HL-60/S4 treated with phorbol 12-myristate 13-acetate at 8.2 ng/mL for 4 days and 3 days (cell line): ENCODE results near the gene SPTLC2.

Experiments used
- in situ Hi-C: fragments of 300-500 bp; cut with MboI; formaldehyde crosslinking; loops from 2 replicates; pipeline ENCODE4 v1.15.0; 2022; ENCODE audit warnings: low sequenced_read_pairs

Gene SPTLC2

GRCh38 chr14:77473921-77474320 is 142.5 kb downstream of the SPTLC2 start:
- in situ Hi-C loops = loop anchor here (25.0 kb wide), 1 partner anchor 238 kb away; the partner anchor contains the start of genes ALKBH1 and SLIRP

DNA sequence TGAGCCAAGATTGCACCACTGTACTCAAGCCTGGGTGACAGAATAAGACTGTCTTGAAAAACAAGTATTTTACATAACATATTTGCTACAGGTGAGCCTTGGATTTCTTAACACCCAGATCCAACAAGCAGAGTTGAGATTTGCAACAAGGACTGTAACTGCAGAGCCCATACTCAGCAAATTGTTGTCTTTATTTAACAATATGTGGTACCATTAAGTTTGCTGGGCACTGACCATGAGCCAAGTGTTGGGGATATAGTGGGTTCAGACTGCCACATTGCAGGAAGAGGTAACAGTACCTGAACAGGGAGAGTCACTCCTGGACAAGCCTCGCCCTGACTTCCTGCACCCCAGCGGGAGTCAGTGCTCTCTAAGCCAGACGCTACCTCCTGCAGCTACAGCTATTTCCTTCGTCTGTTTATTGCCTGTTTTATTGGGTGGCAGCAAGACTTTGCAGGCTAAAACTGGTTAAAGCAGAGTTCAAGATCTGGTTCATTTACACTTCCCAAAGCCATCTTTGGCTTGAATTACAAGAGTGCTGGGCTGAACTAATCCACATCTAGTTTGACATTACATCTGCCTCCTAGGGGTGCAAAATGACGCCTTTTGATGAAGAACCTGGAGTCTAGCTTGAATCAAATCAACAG is 146.1 kb downstream of the SPTLC2 start:
- in situ Hi-C loops = loop anchor here (25.0 kb wide), 1 partner anchor 242 kb away; the partner anchor contains the start of genes ALKBH1 and SLIRP

- in situ Hi-C loops = loop anchor here (25.0 kb wide), 1 partner anchor 243 kb away; the partner anchor contains the start of genes ALKBH1 and SLIRP
Measured at GRCh38 chr14:77469539-77469938, 146.9 kb downstream of the SPTLC2 start.

DNA sequence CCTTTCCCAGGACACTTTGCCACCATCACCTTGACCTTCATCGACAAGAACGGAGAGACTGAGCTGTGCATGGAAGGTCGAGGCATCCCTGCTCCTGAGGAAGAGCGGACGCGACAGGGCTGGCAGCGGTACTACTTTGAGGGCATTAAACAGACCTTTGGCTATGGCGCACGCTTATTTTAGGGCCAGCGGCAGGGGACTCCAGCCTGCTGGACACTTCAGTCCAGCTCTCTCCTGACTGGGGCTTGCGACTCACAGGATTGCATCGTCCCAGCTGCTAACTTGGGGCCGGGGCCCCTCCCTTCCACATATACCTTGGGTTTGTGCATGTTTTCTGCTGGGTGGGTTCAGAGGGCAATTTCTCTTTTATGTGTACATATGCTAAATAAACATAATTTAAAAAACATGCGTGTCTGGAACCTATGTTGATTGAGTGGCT is 147.4 kb downstream of the SPTLC2 start:
- in situ Hi-C loops = loop anchor here (25.0 kb wide), 1 partner anchor 243 kb away; the partner anchor contains the start of genes ALKBH1 and SLIRP

DNA sequence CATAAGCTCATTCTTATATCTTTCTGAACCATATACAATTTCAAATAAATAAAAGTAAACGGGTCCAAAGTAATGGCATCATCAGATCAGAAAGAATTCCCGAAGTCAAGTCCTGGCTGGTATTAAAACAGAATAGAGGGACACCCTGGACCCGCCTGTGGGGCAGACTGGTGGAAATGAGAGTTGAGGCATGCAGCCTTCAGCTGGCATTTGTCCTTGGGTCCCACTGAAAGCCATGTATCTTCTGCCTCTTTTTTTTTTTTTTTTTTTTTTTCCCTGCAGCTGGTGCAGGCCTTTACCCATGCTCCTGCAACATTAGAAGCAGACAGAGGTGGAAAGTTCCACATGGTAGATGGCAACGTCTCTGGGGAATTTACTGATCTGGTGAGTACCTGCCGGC is 148.6 kb downstream of the SPTLC2 start:
- in situ Hi-C loops = loop anchor here (25.0 kb wide), 1 partner anchor 244 kb away; the partner anchor contains the start of genes ALKBH1 and SLIRP

DNA sequence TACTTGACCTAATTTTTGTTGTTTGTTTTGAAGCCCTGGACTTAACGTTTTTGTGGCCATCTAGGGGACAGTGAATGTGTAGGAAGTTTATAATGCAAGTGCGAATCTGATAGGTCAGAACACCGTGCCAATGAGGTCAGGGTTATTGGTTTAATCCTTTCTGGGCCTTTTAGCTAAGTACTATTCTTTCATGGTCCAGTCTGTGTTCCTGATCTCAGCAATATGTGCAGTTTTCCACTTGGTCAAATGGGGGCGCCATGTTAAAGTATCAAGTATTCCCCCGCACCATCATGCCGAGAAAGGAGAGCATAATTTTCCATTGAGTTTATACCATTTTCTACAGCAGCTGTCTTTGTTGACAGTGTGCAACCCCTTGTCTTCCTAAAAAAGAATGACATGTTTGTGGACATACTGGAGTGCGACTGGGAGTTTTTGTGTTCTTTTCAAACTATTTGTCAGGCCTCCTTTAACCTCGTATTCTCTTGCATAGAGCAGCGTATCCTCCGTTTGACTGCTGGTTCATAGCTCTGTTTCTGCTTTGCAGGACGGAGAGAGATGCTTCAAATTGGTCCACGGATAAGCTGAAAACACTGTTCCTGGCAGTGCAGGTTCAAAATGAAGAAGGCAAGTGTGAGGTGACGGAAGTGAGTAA is 157.2 kb downstream of the SPTLC2 start:
- in situ Hi-C loops = loop anchor here (25.0 kb wide), 1 partner anchor 253 kb away; the partner anchor contains the start of genes ALKBH1 and SLIRP

DNA sequence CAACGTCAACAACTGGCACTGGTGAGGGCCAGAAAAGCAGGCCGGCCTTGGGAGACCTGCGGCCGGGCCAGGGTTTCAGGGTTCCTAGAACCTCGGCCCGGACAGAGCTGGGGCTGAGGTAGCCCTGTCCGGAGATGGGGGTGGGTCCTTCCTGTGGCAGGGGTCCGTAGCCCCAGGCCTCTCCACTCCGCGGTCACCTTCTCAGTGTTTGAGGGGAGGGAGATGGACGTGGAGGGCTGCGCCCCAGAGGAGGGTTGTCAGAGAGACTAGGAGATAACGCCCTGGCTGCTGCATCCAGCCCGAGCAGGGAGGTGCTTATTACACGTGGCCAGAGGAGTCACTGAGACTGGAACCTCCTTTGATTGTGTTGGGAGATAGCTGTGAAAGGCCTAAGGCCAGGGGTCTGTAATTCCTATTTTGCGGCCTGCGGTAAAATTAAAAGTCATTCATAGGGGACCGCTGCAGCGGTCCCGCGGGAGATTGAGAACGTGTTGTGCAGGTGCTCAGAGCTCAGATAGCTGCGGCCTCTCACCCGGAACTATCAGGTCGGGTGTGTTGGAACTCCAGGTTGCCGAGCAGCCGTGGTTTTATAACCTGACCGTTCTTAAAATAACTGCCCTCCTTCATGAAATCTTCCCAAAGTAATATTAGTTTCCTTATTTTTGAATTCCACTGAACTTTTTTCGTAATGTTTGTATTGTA is 158.0 kb downstream of the SPTLC2 start:
- in situ Hi-C loops = loop anchor here (25.0 kb wide), 1 partner anchor 254 kb away; the partner anchor contains the start of genes ALKBH1 and SLIRP

- in situ Hi-C loops = loop anchor here (25.0 kb wide), 1 partner anchor 255 kb away; the partner anchor contains the start of genes ALKBH1 and SLIRP
Measured at GRCh38 chr14:77457522-77458248, 158.8 kb downstream of the SPTLC2 start, which contains the start of the genes AHSA1 and VIPAS39. AHSA1 (plus strand) TSS chr14:77458093; CDS start chr14:77458190, 97 bp downstream. VIPAS39 (minus strand) TSS chr14:77457601; CDS start chr14:77454102, 3,499 bp downstream.

DNA sequence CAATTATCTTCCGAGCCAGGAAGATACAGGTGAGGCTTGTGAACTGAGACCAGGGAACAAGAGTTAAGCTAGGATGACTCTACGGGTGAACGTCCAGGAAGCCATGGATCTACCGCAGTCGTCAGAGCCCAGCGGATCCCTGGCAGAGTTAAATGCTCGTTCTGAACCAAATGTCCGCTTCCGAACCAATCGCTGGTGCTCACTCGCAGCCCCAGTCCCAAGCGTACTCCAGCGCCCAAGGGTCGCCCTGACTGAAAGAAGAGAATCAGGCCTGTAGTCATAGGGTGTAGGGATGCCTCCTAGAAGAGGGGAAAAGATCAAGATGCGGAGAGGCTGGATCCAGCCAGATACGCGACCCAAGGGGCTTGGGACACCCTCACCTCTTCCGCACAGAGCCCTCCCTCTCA is 159.3 kb downstream of the SPTLC2 start:
- in situ Hi-C loops = loop anchor here (25.0 kb wide), 1 partner anchor 255 kb away; the partner anchor contains the start of genes ALKBH1 and SLIRP
